HG02588 (cell line): ENCODE measurements around the gene LCTL.

Source experiments
- ATAC-seq: cut with Tn5 transposase; IDR thresholded peaks from one replicate; pipeline ENCODE4 v1.9.1; 2021; ENCODE audit warnings: mild to moderate bottlenecking, moderate library complexity; ENCODE audit not compliant: unreplicated experiment

LCTL gene, protein sequence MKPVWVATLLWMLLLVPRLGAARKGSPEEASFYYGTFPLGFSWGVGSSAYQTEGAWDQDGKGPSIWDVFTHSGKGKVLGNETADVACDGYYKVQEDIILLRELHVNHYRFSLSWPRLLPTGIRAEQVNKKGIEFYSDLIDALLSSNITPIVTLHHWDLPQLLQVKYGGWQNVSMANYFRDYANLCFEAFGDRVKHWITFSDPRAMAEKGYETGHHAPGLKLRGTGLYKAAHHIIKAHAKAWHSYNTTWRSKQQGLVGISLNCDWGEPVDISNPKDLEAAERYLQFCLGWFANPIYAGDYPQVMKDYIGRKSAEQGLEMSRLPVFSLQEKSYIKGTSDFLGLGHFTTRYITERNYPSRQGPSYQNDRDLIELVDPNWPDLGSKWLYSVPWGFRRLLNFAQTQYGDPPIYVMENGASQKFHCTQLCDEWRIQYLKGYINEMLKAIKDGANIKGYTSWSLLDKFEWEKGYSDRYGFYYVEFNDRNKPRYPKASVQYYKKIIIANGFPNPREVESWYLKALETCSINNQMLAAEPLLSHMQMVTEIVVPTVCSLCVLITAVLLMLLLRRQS

DNA sequence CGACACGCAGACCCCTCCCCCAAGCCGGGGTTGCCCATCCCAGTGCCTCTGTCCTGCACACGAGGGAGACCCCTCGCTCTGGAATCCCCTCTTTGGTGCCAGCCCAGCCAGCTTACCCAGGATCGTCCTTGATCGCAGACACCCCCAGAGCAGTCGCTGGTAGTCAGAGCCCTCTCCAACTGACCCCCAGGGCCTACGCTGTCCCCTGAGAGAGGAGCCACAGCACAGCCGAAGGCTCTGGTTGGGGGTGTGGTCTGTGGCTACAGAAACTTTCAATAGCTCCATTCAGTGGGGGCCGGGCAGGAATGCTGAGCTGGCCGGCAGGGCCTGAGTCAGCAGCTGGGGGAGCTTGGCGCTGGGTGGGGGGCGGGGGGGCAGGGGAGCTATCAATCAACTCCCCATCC is at the start of gene LCTL:
Gene LCTL (minus strand): TSS at position 258 of the 404 bp plus-strand sequence. CDS start 633 bp downstream, outside the sequence.
- ATAC-seq = no peak

DNA sequence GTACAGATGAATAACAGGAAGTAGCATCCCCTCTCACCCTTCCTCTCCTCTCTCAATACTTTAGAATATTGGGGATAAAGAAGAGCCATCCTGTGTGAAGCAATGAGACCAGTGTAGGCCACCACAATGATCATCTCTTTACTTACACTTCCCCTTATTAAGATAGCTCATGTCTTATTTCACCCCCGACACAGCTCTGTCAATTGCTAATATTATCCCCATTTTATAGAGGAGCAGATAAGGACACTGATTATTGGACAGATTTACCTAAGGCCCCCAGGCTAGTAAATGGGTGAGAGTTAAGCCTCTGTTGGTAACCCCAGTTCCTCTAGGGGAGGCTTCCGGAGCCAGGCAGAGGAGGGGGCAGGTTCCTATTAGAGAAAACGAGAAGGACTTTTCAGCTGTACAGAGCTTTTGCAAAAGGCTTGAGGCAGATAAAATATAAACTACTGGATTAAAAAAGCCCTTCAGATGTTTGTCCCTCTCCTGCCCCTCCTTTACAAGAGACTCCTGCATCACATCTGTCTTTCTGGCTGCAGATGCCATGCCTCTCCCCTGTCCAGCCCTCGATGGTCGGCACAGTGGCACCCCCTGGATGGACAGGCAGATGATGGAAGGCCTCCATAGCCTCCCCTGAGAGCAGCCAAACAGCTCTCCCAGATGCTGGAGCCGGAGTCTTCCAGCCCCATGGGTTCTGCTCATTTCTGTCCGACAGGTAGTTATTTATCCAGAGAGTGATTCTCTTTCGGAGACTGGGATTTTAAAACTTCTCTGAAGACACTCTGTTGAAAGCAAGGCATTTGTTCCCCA is 49.4 kb upstream of the LCTL start:
- ATAC-seq = no peak

DNA sequence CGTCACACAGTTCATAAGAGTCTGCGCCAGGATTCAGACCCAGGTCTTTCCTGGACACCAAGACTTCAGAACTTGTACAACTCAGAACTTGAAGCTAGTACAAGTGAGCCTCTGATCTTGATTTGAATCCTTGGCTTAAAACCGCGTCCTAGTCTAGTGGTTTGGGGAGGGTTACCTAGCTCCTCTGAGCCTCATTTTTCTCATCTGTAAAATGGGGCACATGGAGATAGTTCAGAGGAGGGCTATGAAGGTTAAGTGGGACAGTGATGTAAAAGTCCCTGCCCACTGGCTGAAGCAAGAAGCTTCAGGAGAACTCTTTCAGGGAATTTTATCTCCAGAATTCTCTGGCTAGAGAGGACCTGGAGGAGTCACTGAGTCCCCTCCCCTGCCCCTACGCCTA is 48.7 kb upstream of the LCTL start:
- ATAC-seq = no peak

DNA sequence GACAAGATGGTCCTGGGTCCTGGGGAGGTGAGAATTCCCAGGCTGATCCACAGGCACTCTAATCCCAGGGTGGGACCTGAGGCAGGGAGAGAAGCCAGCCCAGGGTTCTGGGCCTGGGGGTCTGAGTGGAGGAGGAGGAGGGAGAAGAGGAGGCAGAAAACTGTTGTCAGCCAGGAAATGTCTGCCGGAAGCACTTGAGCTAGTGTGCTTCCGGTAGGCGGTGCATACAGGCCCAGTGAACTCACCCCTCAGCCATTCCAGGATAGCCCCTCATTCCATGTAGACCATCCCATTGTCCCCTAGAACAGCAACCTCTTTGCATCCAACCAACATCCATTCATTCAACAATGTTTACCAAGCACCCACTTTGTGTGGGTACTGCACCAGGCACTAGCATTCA is 47.9 kb upstream of the LCTL start:
- ATAC-seq = no peak

DNA sequence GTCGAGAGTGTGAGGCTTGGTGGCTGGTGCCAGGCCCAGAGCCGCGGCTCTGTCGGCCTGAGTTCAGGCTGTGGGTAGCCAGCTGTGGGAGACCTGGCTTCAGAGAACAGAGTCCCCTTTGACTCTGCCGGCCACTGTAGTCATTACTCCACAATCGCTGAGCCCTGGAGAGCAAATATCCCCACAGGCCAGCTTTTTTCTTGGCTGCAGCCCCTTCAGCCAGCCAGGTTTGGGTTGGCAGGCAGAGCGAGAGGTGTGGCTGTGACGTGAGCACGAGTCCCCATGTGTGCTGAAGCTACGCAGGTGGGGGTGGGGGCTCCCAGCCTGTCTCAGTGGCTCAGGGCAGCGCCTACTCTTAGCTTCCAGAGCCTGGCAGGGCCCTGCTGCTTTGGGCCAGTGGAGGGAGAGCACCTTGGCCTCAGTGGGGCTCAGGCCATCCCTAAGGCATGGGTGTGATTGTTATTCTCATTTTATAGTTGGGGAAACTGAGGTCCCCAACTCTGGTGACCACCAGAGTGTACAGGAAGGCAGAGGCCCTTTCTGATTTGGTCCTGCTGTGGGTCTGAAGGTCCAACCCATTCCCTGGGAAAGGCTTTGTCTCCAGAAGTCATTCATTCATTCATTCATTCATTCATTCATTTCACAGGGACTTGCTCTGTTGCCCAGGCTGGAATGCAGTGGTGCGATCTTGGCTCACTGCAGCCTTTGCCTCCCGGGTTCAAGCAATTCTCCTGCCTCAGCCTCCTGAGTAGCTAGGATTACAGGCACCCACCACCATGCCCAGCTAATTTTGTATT is 45.7 kb upstream of the LCTL start:
- ATAC-seq = no peak

DNA sequence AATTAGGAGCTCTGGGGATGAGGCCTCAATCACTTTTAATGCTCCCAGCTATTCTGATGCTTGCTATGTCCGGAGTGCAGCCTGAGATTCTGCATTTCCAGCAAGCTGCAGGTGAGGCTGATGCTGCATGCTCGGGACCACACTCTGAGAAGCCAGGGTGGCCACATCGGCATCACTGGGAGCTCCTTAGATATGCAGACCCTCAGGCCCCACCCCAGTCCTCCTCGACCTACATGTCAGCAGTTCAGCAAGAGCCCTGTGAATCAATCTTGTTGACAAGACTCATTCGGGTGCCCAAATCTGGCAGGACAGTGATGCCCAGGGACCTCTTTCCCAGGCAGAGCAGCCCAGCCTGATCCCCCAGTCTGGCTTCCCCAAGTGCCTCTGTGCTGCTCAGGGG is 44.1 kb upstream of the LCTL start:
- no peak for ATAC-seq

DNA sequence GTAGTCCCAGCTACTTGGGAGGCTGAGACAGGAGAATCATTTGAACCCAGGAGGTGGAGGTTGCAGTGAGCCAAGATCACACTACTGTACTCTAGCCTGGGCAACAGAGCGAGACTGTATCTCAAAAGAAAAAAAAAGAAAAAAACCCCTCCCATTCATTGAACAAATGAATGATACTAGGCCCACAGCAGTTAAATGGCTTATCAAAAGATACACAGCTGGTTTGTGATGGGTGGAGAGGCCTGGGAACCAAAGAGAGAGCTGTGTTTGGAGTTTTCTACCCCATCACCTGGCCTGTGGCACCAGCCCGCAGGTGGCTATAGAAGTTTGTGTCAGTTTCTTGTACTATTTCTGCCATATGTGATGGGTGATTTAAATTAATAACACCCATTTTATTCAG is 43.1 kb upstream of the LCTL start:
- ATAC-seq = no peak

DNA sequence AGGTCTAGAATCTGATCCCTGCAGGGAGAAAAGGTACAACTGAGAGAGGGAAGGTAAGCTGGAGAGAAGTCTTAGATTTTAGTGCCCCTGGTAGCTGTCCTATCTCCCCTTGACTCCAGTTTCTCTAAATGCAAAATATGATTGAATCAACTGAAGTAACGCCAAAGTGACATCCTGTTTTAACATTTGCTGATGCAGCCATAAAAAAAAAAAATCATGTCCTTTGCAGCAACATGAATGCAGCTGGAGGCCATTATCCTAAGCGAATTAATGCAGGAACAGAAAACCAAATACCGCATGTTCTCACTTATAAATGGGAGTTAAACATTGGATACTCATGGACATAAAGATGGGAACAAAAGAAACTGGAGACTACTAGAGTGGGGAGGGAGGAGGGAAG is 42.4 kb upstream of the LCTL start:
- no peak for ATAC-seq

DNA sequence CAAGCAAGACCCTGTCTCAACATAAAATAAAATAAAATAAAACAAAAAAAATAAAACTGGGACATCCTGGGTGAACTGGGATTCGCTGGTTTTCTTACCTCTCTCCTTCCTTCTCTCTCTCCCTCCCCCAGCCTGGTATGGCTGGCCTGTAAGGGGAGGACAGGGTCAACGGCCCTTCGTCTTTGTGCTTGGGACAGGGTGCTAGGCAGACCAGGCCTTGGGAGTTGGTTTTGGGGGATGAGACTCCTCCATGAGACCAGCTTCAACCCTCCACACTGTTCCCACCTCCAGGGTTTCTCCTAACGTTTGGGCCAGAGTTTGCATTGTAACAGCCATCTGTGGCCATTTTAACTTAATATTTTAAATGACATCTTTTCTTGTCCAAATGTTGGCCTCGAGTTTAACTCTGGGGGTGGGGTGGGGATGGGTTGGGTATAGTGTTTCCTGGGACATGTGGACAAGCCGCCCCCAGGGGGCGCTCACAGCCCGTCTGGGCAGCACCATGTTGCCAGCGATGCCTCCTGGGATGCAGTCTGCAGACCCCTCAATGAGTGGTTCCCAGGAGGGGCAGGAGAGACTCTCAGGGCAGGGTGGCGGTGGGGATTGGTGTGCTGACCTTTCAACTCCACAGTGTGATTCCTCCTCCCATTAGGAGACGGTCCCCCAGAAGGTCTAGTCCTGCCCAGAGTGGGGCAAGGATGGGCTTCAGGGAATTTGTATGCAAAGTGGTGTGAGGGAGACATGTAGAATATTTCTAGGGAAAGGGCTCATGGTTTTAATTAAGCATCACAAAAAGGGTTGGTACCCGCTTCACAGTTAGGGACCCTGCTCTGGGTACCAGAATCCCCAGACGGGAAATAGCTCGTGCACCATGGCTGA is 37.7 kb upstream of the LCTL start:
- ATAC-seq = no peak

DNA sequence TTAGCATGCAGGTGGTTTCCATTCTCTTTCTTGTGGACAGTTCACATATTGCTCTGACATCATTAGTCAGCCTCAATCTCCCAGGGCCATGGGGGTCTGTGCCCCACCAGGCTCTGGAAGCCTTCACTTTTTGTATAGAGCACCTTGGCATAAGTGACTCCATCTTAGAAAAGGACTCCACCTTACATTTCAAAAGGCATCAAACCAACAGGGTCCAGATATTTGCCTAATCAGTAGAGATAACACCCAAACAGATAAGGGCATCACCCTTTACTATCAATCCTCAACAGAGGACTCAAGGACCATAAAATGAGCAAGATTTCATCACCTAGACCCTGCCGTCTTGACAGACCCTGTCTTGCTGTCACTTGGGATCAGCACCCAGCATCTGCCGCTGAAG is 35.7 kb upstream of the LCTL start:
- ATAC-seq = no peak

DNA sequence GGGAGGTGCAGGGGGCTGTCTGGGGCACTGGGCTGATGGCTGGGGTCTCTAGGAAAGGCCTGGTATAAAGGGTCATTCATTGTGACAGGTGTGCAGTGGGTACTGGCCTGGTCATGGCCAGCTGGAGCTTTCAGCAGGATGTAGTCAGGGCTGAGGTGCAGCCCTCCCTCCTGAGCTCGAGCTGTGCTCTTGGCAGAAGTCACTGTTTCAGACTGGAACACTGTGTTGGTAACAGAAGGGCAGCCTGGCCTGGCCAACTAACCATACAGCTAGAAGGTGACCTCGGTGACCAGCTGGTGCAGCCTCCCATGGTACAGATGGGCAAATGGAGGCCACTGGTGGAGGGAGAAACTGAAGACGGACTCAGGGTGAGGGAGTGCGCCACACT is 34.4 kb upstream of the LCTL start:
- no peak for ATAC-seq

DNA sequence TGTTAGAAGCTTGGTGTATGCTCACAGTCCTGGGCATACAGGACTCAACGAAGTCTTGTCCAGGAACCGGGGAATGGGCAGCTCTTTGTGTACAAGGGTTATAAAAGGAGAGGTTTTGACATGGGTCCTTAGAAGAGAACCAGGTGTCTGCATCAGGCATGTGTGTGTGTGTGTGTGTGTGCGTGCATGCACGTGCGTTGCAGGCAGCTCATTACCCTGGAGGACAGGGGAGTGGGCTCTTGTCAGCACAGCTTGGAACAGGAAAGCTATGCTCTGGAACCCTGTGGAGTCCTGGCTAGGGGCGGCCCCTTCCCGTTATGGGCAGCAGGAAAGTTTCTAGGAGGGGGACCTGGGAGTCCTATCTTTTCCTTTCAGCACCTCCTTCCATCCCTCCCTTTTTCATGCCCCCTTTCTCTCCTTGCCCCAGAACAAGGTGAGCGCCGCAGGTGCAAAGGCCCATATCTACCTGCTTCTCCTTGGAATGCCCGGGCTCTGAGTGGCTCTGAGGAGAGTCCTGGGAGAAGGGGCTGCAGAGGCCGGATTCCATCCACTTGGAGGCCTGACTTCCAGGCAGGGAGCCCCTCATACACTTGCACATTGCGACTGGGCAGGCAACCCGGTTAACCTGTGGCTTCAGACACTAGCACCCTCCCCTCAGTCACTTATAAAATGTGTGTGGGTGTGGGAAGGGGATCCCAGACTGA is 33.9 kb upstream of the LCTL start:
- ATAC-seq = no peak

DNA sequence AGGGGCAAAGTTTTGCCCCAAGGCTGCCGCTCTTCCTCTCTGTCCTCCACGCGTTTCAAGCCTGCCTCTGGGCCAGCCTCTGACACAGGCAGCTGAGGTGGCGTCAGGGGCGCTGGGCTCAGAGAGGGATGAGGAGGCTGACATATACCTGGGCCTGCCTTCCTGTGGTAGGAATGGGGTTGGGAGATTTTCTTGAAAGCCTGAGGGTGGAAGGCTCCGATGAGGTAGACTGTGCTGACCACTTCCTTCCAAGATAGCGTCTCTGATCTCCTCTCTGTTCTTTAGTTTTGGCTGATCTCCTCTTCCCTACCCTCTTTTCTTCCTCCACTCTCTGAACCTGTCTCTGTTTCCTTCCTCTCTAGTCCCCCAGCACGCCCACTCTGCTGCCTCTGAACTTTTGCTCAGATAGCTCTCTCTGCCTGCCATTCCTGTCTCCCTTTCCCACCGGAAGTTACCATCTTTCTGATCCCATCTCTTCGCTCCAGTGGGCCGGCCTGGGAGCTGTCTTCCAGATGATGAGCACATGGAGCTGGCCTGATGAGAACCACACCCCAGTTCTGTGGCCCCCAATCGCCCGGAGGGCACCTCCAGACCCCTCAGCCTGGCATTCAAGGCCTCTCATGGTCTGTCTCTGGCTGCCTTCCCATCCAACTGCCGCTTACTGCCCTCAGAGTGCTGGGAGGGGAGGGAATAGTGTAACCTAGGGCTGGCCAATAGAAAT is 32.5 kb upstream of the LCTL start:
- no peak for ATAC-seq

DNA sequence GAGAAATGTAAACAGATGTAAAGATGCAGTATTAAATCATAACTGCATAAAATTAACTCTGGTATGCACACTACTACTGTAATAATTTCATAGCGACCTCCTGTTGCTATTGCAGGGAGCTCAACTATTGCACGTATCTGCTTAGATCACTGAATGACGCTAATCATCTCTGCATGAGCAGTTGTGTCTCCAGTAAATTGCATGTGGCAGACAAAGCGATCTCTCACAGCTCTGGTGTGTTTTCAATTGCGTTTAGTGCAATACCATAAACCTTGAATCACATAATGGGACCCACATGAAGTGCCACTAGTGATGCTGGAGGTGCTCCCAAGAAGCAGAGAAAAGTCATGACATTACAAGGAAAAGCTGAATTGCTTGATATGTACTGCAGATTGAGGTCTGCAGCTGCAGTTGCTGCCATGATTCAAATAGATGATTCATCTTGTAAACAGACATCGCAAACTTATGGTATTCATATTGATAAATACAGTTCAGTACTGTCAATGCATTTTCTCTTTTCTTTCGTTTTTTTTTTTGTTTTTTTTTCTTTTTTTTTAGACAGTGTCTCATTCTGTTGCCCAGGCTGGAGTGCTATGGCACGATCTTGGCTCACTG is 30.2 kb upstream of the LCTL start:
- ATAC-seq = no peak

DNA sequence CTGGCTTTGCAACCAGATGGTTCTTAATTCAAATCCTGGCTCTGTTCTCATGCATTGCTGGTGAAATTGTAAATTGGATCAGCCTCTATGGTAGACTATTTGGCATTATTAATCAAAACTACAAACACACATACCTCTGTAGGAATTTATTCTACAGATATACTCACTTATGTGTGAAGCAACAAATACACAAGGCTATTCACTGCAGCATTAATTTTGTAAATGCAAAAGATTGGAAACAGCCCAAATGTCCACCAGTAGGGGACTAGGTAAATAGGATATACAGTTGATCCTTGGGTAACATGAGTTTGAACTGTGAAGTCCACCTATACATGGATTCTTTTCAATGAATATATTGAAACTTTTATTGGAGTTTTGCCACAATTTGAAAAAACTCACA is 29.5 kb upstream of the LCTL start:
- no peak for ATAC-seq

DNA sequence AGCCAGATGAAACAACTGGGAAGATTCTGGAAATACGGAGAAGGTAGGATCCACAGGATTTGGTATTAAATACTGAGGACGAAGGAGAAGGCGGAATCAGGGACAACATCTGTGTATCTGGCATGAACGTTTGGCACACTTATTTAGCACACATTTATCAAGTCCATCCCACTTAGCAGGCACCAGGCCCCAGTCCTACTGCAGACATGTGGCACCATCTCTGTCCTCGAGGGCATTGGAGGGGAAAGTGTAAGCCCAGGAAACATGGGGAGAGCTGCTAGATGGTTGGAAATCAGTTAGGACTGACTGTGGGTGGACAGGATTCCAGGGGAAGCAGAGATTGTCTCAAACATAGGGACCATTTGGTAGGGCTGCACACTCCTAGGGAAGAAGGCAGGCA is 29.0 kb upstream of the LCTL start:
- ATAC-seq = no peak

DNA sequence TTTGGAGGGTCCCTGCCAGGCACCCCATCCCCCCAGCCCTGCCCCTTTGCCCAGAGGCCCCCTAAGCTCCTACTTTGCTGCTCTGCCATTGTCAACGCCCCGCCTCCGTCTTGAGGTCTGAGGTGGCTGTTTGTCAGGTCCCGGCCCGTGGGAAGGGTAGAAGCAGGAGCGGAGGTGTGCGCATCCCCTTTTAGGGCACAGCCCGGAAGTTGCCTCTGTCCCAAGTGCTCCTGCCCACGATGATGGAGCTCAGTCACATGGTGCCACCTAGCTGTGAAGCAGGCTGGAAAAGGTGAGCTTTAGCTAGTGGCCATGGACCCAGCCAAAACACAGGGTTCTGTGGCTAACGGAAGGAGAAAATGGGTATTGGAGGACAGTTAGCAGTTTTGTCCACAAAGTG is 28.5 kb upstream of the LCTL start:
- no peak for ATAC-seq

DNA sequence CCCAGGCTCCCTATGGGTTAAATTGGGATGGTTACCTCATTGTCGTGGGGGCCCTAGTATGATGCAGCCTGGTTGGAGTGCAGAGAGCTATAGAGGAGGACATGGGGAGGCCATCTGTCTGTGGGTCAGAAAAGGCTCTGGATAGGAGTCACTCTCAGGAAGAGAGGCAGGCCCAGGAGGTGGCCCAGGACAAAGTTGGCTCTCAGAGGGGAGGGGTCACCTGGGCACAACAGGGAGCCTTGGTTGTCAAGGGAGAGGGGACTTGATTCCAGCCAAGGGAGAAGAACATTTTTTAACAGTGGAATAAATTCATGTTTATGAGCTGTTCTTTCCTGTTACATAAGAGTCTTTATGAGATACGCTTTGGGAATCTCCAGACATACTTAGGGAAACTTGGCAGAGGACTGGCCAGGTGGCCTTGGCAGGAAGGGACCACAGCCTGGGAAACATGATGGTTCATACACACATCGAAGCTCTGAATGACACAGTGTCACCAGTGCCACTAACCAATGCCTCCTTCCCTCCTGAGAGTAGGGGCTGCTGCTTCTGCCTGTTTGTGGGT is 27.5 kb upstream of the LCTL start:
- ATAC-seq = no peak
